GM21447 (cell line): ENCODE results near the gene GC.
"Not testable (repeated sequence)": the region's sequence is repeated elsewhere in the genome, so short reads cannot be mapped to it uniquely, and the experiment has no call there.

Experiments used
- ATAC-seq: cut with Tn5 transposase; IDR thresholded peaks from one replicate; pipeline ENCODE4 v1.9.1; 2021; ENCODE audit not compliant: unreplicated experiment

The GC gene

DNA sequence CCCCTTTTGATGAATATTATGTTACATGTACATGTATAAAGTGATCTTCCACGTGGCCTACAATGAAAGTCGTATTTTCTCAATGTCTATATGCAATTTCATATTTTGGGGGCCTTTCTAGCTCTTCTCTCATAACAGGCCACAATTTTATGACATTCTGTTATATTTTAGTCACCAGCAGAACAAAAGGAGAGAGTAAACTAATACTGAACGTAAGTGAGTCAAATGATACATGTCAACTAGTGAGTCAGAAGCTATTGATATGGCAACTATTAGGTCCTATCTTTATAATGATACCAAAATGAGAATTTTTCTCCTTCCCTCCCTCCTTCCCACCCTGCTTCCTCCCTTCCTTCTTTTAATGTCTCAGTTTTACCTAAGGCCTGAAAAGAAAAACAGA lies 14.4 kb downstream of the GC start:
- ATAC-seq = no peak

DNA sequence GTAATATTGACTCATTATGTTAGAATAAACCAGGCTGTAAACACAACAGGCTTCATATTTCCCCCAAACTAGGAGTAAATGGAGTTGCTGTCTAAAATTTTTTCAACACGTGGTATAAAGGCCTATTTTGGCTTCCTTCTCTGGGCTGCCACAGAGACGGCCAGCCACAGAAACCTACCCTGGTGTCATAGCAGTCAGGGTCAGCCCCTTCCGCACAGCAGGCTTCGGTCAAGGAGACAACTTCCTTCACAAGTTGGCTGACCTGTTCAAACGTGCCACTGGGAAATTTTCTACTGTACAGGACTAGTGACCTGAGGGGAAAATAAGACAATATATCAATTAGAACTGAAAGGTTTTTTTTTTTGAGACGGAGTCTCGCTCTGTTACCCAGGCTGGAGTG lies 15.8 kb downstream of the GC start:
- no peak for ATAC-seq

DNA sequence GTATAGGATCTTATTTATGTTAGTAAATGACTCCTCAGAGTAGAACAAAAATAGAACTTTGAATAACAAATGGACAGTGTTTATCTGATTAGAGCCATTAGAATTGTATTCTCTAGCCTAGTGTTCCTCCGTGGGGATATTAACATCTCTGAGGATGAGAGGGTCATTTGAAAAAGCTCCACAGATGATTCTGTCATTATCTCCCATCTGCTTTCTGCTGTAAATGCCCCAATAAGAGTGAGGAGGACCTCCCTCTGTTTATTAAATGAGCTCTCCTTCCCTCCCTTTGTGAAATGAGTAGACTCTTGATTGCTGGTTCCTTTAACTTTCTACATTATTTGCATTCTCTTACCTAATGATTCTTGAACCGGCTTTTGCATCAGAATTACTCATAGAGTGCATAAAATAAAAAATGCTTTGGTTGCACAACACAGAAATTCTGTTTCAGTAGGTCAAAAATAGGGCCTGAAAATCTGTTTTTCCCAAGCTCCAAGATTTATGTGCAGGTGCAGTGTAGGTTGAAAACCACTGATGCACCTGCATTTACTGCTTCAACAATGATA lies 18.0 kb downstream of the GC start:
- no peak for ATAC-seq

DNA sequence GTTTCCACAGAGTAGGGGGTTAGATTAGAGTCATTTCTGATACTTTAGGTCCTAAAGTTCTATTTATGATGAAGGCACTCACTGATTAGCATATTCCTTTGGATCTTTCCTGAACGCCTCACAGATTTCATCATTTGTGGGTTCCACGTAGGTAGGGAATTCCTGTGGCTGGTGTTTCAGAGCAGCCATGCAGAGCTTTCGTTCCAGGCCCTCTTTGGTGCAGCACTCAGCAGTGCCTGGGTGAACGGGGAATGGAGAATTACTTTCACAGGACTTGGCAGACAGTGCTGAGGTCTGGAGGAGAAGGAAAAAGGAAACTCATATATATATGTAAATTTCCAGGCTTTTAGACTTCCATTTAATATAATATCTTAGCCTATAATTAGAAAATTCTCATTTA lies 18.5 kb downstream of the GC start:
- no peak for ATAC-seq

DNA sequence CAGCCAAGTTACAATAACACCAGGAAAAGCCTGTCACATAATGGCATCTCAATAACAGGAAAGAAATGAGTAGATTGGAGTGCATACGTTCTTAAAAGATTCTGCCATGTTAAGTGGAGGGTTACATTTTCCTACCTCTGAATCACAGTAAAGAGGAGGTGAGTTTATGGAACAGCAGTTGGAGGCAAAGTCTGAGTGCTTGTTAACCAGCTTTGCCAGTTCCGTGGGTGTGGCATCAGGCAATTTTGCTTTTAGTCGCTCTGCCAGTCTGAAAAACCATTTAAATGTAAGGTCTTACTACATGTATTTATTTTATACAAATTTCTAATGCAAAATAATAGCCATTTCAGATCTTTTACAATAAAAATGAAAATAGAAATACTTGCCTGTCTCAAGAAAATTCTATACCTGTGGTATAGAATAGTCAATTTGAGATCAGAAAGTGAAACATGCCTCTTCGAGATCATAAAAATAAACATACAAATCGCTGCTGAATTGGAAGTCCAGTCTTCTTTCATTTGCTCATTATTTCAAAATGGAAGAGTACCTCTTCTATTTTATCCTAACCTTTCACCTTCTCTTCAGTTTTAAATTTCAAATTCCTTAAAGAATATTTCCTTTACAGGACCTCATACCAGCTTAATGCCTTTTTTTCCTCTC lies 31.4 kb downstream of the GC start:
- ATAC-seq = no peak

DNA sequence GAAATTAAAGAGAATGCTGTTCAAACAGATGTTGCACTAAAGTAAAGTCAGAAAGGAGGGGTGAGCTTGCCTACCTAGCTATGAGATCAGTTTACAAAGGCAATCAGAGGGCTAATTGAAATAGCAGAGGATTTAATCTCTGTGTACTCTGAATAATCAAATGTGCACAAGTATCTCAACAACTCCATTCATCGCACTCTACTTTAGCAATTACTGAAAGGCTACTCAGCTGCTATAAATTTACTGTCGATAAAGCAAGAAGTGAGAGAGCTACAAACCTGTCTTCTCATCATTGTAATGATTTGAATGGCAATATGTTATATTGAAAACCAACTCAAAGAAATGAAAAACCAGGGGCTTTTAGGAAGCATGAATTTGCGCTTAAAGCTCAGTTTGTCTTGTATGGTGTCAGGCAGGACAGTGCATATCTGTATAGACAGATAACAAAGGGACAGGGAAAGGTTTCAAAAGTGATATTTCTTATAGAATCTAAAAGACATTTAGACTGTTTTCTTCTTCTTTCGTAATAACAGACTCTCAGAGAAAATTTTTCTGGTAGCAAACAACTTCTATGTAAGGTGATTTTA lies 34.8 kb downstream of the GC start:
- no peak for ATAC-seq

DNA sequence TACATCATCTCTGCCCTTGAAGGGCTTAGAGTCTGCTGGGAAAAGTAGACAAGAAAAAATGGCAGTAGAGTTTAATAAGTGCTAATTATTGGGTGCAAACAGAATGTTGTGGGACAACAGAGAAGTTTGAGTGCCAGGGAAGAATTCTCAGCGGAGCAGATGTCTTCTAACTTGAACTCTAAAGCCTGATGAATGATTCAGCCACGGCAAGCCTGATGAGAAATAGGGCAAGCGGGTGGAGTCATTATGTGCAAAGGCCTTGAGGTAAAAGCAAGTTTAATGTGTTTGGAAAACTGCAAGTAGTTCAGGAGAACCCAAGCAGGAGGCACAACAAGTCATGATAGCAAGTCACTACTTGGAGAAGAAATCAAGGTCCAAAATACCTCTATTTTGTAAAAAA lies 37.5 kb downstream of the GC start:
- ATAC-seq = no peak

DNA sequence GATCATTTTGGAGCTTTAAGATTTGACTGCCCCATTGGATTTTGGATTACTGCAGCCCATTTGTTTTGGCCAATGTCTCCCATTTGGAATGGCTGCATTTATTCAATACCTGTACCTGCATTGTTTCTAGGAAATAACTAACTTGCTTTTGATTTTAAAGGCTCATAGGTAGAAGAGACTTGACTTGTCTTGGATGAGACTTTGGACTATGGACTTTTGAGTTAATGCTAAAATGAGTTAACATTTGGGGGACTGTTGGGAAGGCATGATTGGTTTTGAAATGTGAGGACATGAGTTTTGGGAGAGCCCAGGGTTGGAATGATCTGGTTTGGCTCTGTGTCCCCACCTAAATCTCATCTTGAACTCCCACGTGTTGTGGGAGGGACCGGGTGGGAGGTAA lies 45.1 kb downstream of the GC start:
- ATAC-seq = not testable (repeated sequence)

DNA sequence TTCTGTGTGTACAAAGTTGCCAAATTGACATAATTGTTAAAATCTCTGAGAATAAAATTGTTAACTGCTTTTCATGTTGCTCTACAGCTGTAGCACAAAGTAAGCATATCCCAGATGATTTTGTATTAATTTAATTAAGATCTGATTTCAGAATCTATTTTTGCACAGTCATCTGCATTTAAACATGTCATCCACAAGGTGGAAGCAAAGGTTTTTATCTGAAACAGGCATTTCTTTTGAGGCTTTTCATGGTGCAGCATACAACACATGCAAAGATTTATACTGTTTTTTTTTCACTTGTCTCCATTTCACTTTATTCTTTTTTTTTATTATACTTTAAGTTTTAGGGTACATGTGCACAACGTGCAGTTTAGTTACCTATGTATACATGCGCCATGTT lies 51.2 kb downstream of the GC start:
- no peak for ATAC-seq

DNA sequence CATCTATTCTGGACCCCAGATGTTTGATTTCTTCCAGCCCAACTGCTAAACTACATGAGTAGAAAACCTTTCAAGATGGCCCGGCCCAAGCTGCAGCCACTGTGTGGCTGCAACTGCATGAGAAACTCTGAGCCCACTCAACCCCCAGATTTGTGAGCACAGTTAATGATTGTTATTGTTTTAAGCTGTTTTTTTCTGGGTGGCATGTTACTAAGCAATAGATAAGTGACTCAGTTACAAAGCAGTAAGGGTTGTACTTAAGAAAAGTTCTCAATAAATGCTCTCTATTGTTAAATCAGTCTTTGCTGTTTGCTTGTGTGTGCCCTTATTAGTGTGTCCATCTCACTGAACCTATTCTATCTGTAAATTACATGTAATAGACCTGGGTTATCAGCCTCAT lies 51.8 kb downstream of the GC start:
- ATAC-seq = no peak

DNA sequence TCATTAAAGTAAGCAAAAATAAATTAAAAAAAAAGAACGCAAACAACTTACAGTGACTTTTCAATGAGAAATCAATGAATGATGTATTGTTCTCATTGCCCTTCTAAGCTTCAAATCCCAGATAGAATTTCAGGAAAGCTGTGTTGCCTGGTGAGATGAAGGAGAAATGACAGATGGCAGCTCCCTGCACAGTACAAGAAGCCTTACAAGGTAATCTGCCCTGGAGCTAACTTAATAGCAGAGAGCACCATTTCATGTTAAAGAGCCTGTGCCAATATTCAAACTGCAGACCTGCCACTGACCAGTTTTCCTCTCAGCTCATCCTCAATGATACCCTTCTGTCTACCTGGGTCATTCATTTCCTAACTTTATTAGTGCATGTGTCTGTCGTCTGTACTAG lies 54.0 kb downstream of the GC start:
- no peak for ATAC-seq

DNA sequence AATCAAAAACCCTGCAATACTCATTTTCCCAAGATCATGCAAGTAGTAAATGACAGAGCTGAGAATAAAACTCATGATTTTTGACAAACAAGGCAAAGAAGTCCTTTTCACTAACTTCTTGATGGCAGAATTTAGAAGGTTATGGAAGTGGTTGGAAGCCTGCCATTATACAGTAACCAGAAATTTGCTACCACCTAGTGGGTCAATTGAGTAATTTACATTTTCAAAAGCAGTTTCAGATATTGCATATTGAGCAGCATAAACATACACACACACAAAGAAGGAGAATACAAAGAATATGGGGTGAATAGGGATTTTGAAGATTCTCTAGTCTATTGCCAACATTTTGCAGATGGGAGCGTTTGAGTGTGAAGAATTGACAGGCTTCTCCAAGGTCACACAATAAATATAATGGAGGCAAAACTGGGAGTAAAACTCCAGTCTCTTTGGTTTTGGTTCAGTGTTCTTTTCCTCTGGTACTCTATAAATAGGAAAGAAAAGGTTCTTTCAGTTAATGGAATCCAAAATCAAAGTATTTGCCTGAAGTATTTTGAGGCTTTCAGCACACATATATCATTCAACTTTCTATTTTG lies 70.2 kb downstream of the GC start:
- peak; percentile 77 for ATAC-seq

DNA sequence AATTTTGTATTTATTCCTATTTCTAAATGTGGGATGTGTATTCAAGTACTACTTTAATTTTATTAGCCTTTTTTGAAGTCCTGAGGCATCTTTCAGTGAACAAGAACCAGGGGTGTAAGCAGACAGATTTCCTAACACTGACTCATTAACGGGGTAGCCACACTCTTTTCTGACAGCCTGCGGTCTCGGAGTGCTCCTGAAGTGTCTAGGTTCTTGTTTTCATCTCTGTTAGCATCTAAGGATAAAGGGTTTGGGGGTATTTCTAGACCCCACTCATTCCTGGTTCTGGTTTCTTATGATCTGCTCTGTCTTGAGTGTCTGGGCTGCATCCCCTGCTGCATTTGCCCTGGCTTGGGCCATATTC lies 71.9 kb downstream of the GC start:
- no peak for ATAC-seq

DNA sequence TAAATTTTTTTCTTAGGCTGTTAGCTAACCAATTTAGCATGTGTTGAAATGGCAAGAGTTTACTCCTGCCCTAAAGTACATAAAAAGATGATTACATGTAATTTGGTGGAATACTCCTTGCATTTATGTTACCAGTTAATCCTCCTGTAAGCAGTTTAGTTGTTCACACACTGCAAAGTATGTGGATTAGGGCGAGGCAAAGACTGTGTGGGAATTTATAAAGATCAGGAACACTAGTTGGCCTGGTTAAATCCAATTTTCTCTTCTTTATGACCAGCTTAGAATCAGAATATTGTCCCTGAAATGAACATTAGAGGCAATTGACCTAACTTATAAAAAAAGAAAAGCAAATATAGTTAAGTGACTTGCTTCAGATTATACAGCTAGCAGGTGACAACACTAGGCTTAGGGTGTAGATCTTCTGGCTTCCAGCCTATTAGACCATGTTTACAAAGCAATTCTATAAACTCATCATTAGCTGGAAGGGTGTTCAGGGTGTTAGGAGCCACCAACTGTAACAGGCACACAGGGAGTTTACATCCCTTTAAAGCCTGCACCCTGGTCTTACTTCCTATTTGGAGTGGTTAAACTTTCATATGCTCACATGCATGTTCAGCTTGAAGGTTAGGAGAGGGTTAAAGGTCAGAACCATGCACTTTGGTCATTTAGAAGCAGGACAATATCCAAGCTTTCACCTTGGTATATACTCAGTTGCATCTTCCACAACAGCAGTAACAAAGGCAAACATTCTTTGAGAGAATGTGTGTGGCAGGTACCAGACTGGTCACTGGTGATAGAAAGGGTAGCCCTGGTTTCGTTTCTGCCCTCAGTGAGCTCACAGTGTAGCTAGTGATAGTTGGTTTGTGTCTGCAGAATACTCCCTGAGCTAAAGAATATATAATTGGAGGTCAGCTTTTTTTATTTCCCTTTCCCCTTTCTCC lies 72.6 kb downstream of the GC start:
- ATAC-seq = no peak

DNA sequence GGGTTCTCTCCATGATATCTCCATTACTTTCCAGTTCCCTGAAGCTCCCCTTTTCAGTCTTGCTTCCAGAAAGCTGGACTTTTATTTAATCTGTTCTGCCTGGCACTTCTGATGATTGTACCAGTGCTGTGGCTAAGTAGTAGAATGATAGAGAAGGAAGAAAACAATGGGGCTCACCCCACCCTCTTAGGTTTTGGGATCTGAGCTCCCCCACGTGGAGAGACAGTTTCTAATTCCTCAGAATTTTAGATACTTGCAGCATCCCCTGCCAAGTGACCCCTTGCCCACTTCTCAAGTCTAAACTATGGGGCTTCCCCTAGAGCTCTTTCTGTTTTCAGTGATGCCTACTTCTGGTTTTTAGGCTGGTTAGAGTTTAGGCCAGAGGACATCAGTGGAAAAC lies 73.9 kb downstream of the GC start:
- ATAC-seq = no peak

DNA sequence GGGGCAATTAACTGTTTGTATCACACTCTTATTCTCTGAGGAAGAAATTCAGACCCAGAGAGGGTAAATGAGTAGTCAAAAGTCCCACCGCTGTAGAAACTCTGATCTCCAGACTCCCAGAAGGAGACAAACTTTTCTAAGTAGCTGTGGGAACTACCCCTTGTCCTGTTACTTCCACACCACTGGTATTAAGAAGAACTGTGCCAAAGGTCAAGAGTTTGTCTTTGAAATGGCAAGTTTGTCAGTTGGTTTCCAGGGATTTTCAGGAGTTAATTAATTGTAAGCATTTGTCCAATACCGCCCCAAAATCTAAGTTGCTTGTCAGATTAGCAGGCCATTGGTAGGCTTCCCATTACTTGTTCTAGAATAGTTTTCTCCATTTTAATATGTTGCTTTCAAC lies 85.7 kb downstream of the GC start:
- no peak for ATAC-seq

DNA sequence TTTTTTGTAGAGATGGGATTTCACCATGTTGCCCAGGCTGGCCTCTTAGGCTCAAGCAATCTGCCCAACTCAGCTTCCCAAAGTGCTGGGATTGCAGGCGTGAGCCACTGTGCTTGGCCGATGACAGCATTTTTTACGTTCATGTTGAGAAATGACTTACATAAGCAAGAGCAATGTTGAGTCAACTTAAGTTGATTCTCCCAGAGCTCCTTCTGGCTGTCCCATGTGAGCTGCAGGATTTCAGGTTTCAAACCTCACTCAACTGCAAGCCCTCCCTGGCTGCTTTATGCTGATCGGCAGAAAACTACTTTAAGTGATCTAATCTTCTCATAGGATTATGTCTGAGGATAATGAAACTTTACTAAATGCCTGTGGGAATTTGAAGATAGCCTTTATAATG lies 86.8 kb downstream of the GC start:
- no peak for ATAC-seq

DNA sequence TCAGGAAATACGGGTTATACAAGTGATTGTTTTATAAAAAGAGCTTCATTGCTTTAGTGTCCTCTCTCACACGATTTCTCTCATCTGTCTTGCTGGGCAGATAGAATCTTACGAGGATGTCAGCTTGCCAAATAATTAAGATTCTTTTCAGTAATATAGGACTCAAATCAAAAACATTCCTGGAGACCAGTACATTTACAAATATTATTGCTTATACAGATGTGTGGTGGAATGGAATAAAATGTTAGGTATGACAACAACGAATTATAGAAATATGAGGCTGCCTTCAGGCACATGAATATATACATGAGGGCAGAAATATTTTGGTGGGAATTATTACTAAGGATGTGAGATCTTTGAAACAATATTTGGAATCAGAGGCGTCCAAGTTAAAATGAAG lies 88.9 kb downstream of the GC start:
- ATAC-seq = no peak

DNA sequence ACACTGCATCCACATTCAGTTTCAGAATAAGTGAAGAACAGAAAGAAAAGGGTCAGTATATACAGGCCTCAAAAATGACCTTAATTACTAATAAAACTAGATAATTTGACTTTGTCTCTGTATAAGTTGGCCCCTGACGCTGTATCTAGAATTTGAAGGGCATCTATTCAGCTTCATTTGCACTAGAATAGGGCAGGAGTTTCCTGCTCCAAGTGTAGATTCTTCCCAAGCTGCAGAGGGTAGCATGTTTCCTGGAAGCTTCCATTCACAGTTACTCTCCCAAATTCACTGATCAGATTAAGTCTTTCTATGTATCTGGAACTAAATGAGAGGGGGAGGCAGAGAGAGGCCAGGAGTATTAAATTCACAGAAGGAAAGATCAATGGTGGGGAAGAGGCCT lies 90.9 kb downstream of the GC start:
- ATAC-seq = no peak

DNA sequence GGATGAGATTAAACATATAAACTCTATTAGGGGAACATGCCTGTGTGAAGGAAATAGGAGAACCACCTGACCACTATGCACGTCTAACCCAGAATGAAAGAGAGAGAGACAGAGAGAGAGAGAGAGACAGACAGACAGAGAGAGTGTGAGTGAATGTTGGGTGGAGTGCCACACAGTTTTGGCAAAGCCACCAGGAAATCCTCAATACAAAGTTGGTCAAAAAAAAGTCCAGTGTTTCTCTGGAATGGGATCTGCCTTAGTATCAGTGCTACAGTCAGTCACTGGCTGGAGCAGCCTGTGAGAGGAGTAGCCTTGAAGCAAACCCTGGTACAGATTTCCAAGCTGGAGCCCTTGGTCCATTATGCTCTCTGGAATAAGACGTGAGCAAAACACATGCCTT lies 91.7 kb downstream of the GC start:
- no peak for ATAC-seq
